Lung (tissue), 12 donors: ENCODE measurements around the gene BCAS3. TPM values are rescaled to one million over a fixed set of nuclear protein-coding genes. Genes with fewer than 3 reads are reported as not detected.

Source experiments
- ATAC-seq: fragments of 200-7000 bp; cut with Tn5 transposase; one replicate; pipeline ENCODE4 v1.9.1; 2020; ENCODE audit warnings: moderate number of reproducible peaks; ENCODE audit not compliant: insufficient read depth, low FRiP score
- DNase-seq, 3 donors: peaks; one replicate each; pipeline ENCODE4 v3.0.0-alpha.2; 2013 to 2017
- H3K27ac ChIP-seq, 2 donors: one replicate each; pipeline ENCODE4 v1.5.1; 2013; ENCODE audit warnings: mild to moderate bottlenecking in 2 of 2, moderate library complexity in 2 of 2, control low read depth in 1 of 2, inconsistent platforms in 1 of 2, low read depth in 1 of 2, low read length in 1 of 2
- H3K27me3 ChIP-seq, 3 donors: one replicate each; pipeline ENCODE4 v1.5.1; 2013; ENCODE audit warnings: low read length in 2 of 3; ENCODE audit not compliant: control insufficient read depth in 3 of 3, insufficient read depth in 3 of 3
- H3K36me3 ChIP-seq, 4 donors: one replicate each; pipeline ENCODE4 v1.5.1; 2013; ENCODE audit warnings: low read length in 4 of 4, mild to moderate bottlenecking in 1 of 4, moderate library complexity in 1 of 4; ENCODE audit not compliant: control insufficient read depth in 4 of 4, insufficient read depth in 4 of 4
- H3K4me1 ChIP-seq, 5 donors: one replicate each; pipeline ENCODE4 v1.5.1; 2013; ENCODE audit warnings: low read length in 5 of 5, mild to moderate bottlenecking in 2 of 5, moderate library complexity in 1 of 5; ENCODE audit not compliant: control insufficient read depth in 5 of 5, insufficient read depth in 5 of 5
- H3K4me3 ChIP-seq: one replicate; pipeline ENCODE4 v1.5.1; 2013; ENCODE audit warnings: mild to moderate bottlenecking, control low read depth, moderate library complexity
- H3K9ac ChIP-seq, 2 donors: one replicate each; pipeline ENCODE4 v1.5.1; 2013; ENCODE audit warnings: low read length in 2 of 2, control low read depth in 1 of 2; ENCODE audit not compliant: insufficient read depth in 1 of 2
- H3K9me3 ChIP-seq, 4 donors: one replicate each; pipeline ENCODE4 v1.5.1; 2013; ENCODE audit warnings: low read length in 3 of 4, mild to moderate bottlenecking in 1 of 4, moderate library complexity in 1 of 4; ENCODE audit not compliant: control insufficient read depth in 4 of 4, insufficient read depth in 3 of 4
- CTCF ChIP-seq: IDR thresholded peaks from 2 replicates; pipeline ENCODE4 v1.5.1; 2012; ENCODE audit warnings: mild to moderate bottlenecking; ENCODE audit errors: control extremely low read depth, extremely low read depth
- WGBS, 2 donors: extraction: QIAGEN DNeasy Blood & Tissue Kit; methylation state at CpG; one replicate each; pipeline ENCODE4 v1.1.7; 2013; 5-methylcytosine and 5-hydroxymethylcytosine counted together
- polyA plus RNA-seq, 2 donors: library from polyadenylated mRNA; stranded (reverse); fragments of 200-250 nt; gene quantifications; one replicate each; pipeline ENCODE4 v1.2.1, GENCODE V29; 2013
- total RNA-seq, 2 donors: library from RNA; depleted of rRNA in 1 of 2; stranded (reverse); fragments of >200 nt in 1 of 2; gene quantifications; one replicate each; pipeline ENCODE4 v1.2.1, GENCODE V29; 2014 to 2021
- donor health status: control.
- donor health status: control.
- donor health status: Bipolar disorder and iron deficiency.
- donor health status: healthy.
- donor health status: DM: yes; HTN: yes; CAD: no.

The BCAS3 gene
- total and polyA plus RNA-seq, 4 donors, result 4.0 to 101 (median 20.3) TPM

GRCh38 chr17:60749050-60749449 is 71.4 kb downstream of the BCAS3 start:
- H3K9me3 ChIP-seq, result no peaks in the 10 kb centered on the region
- H3K27ac ChIP-seq, result no peak overlapping the region
- H3K9ac ChIP-seq, result no peak overlapping the region
- H3K4me3 ChIP-seq, result no peak overlapping the region
- no peaks in the 10 kb centered on the region for H3K27me3 ChIP-seq
- H3K4me1 ChIP-seq, result peaks cover 0 to 18% (median 6%) of the 10 kb centered on the region in 5 donors
- WGBS, 2 donors, result 74 to 85% methylated on average over 4 of the region's 4 CpGs
- no peak for ATAC-seq
- peak in 2 of 3 donors; percentile 44 to 45 for DNase-seq
- no peak for TF ChIP-seq CTCF
- peaks cover 0 to 8% (median 0%) of the 10 kb centered on the region in 4 donors for H3K36me3 ChIP-seq

- Histone ChIP-seq H3K4me3 (no peak overlapping the region), H3K27ac (no peak overlapping the region), H3K4me1 (peaks cover 0 to 11% (median 1%) of the 10 kb centered on the region in 5 donors), H3K9ac (no peak overlapping the region), H3K27me3 (no peaks in the 10 kb centered on the region), H3K9me3 (no peaks in the 10 kb centered on the region), H3K36me3 (peaks cover 0 to 8% (median 0%) of the 10 kb centered on the region in 4 donors)
- ATAC-seq (no peak), DNase-seq (no peak)
- no peak for TF ChIP-seq CTCF
- WGBS, 2 donors, result 94 to 97% methylated on average over 5 of the region's 5 CpGs
Measured at GRCh38 chr17:60749708-60750107, 72.1 kb downstream of the BCAS3 start.

- TF ChIP-seq CTCF, result no peak
- peaks cover 0 to 8% (median 0%) of the 10 kb centered on the region in 4 donors for H3K36me3 ChIP-seq
- no peak overlapping the region for H3K9ac ChIP-seq
- peaks cover 0 to 5% (median 0%) of the 10 kb centered on the region in 5 donors for H3K4me1 ChIP-seq
- no peaks in the 10 kb centered on the region for H3K9me3 ChIP-seq
- H3K27me3 ChIP-seq, result no peaks in the 10 kb centered on the region
- DNase-seq, result no peak
- H3K4me3 ChIP-seq, result no peak overlapping the region
- no peak for ATAC-seq
- no peak overlapping the region for H3K27ac ChIP-seq
Measured at GRCh38 chr17:60750640-60751039, 73.0 kb downstream of the BCAS3 start.

GRCh38 chr17:60751884-60752283 is 74.2 kb downstream of the BCAS3 start:
- peaks cover 0 to 5% (median 0%) of the 10 kb centered on the region in 5 donors for H3K4me1 ChIP-seq
- no peaks in the 10 kb centered on the region for H3K27me3 ChIP-seq
- H3K27ac ChIP-seq, result no peak overlapping the region
- ATAC-seq, result no peak
- H3K9me3 ChIP-seq, result no peaks in the 10 kb centered on the region
- 93 to 95% methylated on average over 1 of the region's 1 CpG for WGBS, 2 donors
- no peak for TF ChIP-seq CTCF
- no peak overlapping the region for H3K9ac ChIP-seq
- no peak for DNase-seq
- peaks cover 0 to 8% (median 0%) of the 10 kb centered on the region in 4 donors for H3K36me3 ChIP-seq
- H3K4me3 ChIP-seq, result no peak overlapping the region
